Measurements from ENCODE around the gene EFCAB13.

Gene EFCAB13

GRCh38 chr17:47291242-47291873, 32.4 kb upstream of the EFCAB13 start:
- DNase-seq (ENCODE audit: low read depth in 3 of 3): no peak

- no peak for DNase-seq (ENCODE audit: low read depth in 3 of 3)
Measured at GRCh38 chr17:47292206-47292605, 31.5 kb upstream of the EFCAB13 start.

GRCh38 chr17:47295037-47295873, 28.5 kb upstream of the EFCAB13 start:
- no peak for DNase-seq (ENCODE audit: low read depth in 3 of 3)

GRCh38 chr17:47295874-47296255, 27.9 kb upstream of the EFCAB13 start:
- DNase-seq (ENCODE audit: low read depth in 3 of 3): no peak

GRCh38 chr17:47297661-47298400, 25.9 kb upstream of the EFCAB13 start:
- no peak for DNase-seq (ENCODE audit: low read depth in 3 of 3)

- no peak for DNase-seq (ENCODE audit: low read depth in 3 of 3)
Measured at GRCh38 chr17:47298712-47299111, 25.0 kb upstream of the EFCAB13 start.

- DNase-seq (ENCODE audit: low read depth in 3 of 3): no peak
Measured at GRCh38 chr17:47299239-47299910, 24.4 kb upstream of the EFCAB13 start.

GRCh38 chr17:47300718-47301117, 23.0 kb upstream of the EFCAB13 start:
- DNase-seq (ENCODE audit: low read depth in 3 of 3): no peak

- no peak for DNase-seq (ENCODE audit: low read depth in 3 of 3)
Measured at GRCh38 chr17:47301161-47301560, 22.6 kb upstream of the EFCAB13 start.

GRCh38 chr17:47301831-47302230, 21.9 kb upstream of the EFCAB13 start:
- DNase-seq (ENCODE audit: low read depth in 3 of 3): no peak

GRCh38 chr17:47304186-47304585, 19.6 kb upstream of the EFCAB13 start:
- DNase-seq (ENCODE audit: low read depth in 3 of 3): no peak

- DNase-seq (ENCODE audit: low read depth in 3 of 3): no peak
Measured at GRCh38 chr17:47305302-47305923, 18.3 kb upstream of the EFCAB13 start.

GRCh38 chr17:47310186-47310733, 13.5 kb upstream of the EFCAB13 start:
- DNase-seq (ENCODE audit: low read depth in 3 of 3): no peak

GRCh38 chr17:47311420-47311819, 12.3 kb upstream of the EFCAB13 start:
- no peak for DNase-seq (ENCODE audit: low read depth in 3 of 3)

GRCh38 chr17:47315451-47316266, 8.1 kb upstream of the EFCAB13 start:
- no peak for DNase-seq (ENCODE audit: low read depth in 3 of 3)

GRCh38 chr17:47316311-47316710, 7.4 kb upstream of the EFCAB13 start:
- DNase-seq (ENCODE audit: low read depth in 3 of 3): no peak

GRCh38 chr17:47317119-47317518, 6.6 kb upstream of the EFCAB13 start:
- no peak for DNase-seq (ENCODE audit: low read depth in 3 of 3)

- no peak for DNase-seq (ENCODE audit: low read depth in 3 of 3)
Measured at GRCh38 chr17:47318197-47318918, 5.4 kb upstream of the EFCAB13 start.

- no peak for DNase-seq (ENCODE audit: low read depth in 3 of 3)
Measured at GRCh38 chr17:47320879-47321502, 2.8 kb upstream of the EFCAB13 start.

All from stimulated activated CD4-positive, alpha-beta T cell treated with anti-CD3 and anti-CD28 coated beads, TNF-alpha, amount 100 ng/mL, for 48 hours (primary cell).